Colon (tissue), 2 donors: ENCODE data around the gene PRICKLE2.

Source experiments
- FAIRE-seq: peaks from 2 replicates; lab custom pipeline; 2012; peaks lifted over from hg19 to GRCh38; lab: Jason Lieb, UNC
- donor health status: control.
- donor health status: control.

PRICKLE2 gene

DNA sequence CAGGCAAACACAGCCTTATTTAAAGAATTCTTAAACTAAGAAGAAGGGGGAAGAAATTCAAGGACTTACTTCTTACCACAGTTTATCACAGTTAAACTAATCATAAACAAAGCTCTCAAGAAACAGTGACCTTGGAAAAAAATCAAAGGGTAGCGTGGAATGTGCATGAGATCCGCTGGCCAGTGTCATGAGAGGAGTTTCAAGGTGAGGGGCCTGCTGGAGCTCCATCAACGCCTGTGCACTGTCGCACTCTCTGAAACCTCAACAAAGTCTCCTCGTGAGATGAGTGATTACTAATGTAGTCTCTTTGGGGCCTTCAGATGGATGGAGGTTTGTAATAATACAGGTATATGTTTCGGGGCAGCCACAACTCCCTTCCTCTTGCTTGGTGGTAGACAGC is 28.4 kb upstream of the PRICKLE2 start:
- no peak for FAIRE-seq

DNA sequence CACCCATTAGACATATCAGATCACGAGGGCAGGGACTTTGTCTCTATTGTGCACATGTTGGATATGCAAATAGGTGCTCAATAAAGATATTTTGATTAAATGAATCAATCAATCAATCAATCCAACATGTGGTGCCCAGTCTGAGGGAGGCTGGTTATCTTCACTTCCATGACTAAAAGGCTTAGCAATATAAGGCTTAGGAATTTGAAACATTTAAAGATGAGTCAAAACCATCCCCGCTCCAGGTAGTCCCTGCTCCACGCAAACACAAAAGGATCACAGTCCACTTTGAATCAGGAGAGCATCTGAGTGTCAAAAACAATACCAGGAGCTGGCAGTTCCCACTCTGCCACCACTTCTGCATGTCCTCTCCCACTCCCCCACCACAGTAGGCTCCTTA is 25.8 kb upstream of the PRICKLE2 start:
- no peak for FAIRE-seq

DNA sequence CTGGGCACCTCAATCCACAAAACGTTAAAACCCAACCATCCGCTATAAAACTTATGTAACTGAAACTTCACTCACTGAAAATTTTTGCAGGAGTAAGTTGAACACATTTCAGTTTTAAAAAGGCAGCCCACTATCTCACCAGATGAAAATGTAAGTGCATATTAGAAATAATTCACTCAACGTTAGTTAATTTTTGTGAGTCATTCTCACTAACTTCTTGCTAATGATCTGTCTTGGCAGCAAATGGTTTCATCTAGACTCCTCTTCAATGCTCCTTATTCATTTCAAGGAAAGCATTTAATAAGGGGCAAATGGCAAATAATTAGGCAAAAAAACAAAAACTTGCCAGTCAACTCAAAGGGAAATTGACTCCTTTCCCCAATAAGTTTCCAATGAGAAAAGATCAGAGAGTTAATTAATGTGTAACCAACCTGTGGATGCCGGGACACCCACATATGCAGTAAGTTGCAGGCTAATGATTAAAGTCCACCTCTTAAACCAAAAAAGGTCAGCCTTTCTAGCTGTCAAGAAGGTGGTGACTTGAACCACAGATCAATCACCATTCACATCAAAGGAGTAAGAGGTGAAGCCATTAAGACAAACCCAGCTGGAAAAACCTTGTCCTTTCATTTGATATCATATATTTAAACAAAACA is 22.9 kb upstream of the PRICKLE2 start:
- FAIRE-seq = no peak

DNA sequence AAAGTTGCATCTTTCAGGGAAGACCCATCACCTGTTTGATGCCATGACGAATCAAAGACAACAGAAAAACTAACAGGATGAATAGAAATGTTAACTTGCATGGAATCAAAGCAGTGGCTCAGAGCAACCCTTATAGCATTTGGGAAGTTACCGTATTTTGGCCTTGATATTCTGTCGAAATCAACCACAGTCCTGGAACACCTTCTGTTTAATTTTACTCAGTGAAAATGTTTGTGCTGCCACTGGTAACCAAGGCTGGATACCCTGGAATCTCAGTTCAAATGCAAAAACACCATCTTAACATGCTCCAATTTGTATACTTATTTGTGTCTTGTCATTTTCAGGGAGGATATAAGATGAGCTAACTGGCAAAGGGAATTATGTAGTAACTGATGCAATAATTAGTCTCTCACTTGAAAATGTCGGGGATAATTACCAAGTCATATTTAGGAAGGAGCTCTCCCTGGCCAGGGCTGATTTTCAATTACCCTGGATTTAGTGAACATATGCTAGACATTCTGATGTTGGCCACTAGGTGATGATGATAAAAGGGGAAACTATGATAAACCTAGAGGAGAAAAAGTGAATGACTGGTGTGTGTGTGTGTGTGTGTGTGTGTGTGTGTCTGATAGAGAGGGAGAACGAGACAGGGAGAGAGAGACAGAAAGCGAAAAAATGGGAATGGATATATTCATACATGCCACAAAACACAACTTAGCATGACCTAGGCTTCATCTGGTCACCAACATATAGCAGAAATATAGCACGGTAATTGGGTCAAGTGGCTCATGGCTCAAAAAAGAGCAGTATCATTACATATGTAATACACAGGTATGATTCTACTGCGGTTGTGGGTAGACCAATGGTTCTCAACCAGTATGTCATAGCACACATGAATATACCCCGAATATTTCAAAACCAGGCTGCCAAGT is 19.0 kb upstream of the PRICKLE2 start:
- FAIRE-seq = no peak

DNA sequence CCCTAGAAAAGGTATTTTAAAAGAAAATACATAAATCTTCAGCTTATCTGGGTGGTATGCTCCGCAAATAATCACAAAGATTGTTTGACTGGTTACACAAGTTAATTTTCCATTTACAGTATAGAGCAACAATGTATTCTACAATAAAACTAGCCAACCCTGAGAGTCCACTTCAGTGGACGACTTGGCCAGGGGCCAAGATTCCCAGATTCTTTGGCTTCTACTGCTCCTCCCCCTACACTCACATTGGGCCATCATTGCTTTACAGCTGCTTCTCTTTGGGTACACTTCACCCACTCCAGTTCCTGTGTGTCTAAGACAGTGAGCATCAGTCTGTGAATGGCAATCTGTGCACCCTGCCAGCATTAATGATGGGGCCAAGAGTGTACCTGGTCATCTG is 17.2 kb upstream of the PRICKLE2 start:
- FAIRE-seq = no peak

DNA sequence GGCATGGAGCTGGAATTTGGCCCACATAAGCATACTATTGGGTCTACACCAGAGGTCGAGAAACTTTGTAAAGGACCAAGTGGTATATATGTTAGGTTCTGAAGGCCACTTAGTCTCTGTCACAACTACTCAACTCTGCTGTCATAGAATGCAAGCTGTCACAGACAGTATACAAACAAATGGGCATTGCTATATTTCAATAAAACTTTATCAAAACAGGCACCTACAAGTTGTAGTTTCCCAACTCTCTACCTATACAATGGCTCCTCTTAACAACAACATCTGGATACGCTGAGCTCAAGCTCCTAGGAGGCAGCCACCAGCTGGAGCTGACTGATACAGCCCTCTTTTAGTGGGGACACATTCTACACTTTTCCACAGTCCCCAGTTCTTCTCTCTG is 15.7 kb upstream of the PRICKLE2 start:
- no peak for FAIRE-seq

DNA sequence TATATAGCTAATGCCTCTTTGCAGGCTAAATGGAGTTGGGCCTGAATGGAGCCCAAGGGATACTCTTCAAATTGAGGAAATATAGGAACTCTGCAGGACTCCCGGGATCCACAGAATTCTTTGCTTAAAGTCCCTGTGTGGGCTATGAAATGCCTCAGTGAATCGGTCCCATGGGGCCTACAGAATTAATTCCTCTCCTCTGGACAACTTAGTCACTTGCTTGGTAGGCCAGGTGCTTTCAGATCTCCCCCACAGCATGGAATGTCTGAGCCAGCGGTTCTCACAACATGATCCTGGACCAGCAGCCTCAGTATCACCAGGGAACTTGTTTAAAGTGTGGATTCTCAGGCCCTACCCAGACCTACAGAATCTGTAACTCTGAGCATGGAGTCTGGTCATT is 15.1 kb upstream of the PRICKLE2 start:
- no peak for FAIRE-seq

DNA sequence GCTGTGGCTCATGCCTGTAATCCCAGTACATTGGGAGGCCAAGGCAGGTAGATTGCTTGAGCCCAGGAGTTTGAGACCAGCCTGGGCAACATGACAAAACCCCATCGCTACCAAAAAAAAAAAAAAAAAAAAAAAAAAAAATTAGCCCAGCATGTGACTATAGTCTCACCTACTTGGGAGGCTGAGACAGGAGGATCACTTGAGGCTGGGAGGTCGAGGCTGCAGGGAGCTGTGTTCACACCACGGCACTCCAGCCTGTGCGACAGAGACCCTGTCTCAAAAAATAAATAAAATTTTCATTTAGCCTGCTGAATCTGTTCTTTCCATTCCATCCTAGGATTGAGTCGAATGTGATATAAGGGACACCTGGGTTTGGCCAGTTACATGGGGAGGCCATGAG is 14.6 kb upstream of the PRICKLE2 start:
- no peak for FAIRE-seq

DNA sequence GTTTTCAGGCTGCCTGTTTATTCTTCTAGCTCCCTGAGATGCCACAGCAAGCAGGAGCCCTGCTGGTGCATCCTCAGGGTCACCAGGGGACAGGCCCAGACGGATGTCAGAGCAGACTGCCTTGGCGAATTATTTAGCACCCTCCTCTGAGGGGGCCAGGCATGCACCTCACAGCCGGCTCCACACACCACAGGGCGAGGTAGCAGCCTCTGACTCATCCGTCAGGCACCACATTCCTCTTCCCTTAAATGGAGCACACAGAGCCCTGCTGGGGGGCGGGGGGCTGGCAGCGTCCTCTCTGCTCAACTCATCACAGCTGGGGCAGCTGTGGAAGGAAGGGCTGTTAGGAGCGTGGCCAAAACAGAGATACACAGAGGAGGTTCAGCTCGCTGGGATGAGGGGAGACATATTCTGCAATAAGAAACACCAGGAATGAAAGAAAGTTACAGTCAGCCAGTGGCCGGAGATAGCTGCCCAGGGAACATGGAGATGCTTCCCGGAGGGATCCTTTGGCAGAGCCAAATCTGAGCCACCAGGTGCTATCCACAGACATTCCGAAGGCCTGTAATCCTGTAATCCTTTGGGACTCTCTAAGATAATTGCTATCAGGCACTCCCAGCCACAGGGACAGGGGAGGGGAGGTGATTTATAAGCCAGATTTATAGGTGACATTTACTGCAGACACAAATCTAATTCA is 13.9 kb upstream of the PRICKLE2 start:
- FAIRE-seq = no peak

DNA sequence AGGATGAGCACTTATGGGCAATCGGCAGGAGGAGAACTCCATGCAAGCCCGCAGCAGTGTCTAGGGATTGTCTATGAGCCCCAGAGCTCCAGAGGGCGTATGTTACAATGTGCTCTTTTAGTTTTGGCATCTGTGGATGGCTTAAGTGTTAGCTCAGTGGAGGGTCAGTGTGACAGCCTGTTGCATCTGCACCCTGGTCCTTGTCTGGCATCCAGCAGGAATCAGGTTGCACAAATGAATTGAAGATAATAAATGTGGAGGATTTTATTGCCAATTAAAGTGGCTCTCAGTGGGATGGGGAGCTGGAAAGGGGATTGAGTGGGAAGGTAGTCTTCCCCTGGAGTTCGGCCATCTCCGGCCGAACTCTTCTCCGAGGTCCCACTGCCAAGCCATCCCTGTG is 11.8 kb upstream of the PRICKLE2 start:
- FAIRE-seq = no peak

DNA sequence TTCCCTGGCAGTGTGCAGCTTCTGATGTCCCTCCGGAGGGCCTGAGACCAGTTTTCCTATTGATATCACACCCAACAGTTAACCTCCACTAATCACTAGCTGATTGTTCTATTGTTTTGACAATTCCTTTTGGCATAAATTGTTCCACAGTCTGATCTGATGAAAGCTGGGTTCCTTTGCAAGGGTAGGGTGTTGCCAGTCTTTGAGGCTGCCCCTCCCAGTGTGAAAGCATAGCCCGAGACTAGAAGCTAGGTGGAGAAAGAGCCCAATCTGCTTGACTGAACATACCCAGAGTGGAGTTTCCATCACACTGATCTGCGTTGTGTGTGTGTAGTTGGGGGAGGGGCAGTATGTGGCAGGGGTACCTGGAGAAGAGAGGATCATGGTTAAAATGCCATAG is 10.3 kb upstream of the PRICKLE2 start:
- FAIRE-seq = no peak

DNA sequence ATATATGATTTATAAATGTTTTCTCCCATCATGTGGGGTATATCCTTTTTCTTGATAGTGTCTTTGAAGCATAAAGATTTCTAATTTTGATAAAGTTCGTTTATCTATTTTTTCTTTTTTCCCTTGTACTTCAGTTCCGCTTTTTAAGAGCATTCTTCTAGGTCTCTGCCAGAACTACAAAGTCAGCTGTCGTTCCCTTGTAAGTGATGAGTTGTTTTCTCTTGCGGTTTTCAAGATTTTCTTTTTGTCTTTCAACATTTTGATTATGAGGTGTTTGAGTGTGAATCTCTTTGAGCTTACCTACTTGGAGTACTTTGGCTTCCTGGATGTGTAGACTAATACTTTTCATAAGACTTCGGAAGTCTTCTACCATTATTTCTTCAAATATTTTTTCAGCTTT is 9.3 kb upstream of the PRICKLE2 start:
- FAIRE-seq = no peak

DNA sequence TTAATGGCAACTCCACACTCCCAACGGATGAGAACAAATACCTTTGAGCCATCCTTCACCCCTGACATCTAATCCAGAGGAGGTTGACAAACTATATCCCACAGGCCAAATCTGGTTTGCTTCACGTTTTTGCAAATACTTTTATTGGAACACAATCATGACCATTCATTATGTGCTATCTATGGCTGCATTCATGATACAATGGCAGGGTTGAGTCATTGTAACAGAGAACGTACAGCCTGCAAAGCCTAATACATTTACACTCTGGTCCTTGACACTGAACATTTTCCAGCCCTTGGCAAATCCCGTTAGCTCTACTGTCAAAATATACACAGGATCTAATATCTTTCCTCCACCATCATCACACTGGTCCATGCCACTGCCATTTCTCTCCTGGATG is 7.6 kb upstream of the PRICKLE2 start:
- FAIRE-seq = no peak

DNA sequence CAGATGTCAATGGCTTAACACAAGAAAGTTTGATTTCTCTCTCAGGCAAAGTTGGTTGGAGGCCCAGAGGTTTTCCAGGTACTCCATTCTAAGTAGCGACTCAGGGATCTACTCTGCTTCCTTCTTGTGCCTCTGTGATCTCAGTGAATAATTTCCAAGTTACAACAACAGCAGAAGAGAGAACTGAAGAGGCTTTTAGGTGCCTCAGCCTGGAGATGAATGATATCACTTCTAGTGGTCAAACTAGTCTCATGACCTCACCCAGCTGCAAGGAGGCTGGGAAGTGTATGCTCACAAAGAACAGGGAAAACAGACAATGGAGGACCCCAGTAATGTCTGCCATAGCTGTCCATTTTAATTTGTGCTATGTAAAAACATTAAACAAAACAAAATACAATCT is 4.6 kb upstream of the PRICKLE2 start:
- no peak for FAIRE-seq

DNA sequence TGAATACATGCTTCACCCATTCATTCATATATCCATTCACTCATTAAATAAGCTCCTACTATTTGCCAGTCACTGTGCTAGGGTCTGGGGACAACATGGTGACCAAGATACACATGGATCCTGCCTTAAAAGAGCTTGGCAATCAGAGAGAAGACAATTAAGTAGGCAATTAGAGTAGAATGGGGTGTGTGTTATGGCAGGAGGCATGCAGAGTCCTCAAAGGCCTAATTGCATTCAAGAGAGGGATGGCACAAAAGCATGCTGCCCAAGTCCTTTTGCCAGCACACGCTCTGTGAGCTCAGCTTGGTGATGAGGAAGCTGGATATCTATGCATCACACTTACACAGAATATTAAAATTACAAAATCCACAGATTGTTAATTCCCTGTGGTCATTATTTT is 2.8 kb upstream of the PRICKLE2 start:
- FAIRE-seq = no peak

DNA sequence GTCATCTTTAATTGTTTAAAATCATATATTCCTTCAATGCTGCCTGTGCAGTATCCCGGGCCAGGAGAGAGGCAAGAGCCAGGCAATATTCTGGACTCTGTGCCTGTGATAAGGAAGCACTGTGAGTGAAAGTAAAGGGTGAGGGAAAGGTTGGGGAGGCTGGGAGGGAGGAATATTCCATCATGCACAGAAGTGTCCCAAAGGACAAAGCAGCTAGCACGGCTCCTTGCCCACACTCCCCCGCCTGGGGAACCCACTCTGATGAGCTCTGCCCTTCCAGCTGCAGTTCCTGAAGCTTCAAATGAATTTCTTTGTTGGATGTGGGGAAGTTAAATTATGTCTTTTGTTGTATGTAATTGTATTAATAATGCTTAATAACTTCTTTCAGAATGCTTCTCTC is 1.5 kb upstream of the PRICKLE2 start:
- no peak for FAIRE-seq

DNA sequence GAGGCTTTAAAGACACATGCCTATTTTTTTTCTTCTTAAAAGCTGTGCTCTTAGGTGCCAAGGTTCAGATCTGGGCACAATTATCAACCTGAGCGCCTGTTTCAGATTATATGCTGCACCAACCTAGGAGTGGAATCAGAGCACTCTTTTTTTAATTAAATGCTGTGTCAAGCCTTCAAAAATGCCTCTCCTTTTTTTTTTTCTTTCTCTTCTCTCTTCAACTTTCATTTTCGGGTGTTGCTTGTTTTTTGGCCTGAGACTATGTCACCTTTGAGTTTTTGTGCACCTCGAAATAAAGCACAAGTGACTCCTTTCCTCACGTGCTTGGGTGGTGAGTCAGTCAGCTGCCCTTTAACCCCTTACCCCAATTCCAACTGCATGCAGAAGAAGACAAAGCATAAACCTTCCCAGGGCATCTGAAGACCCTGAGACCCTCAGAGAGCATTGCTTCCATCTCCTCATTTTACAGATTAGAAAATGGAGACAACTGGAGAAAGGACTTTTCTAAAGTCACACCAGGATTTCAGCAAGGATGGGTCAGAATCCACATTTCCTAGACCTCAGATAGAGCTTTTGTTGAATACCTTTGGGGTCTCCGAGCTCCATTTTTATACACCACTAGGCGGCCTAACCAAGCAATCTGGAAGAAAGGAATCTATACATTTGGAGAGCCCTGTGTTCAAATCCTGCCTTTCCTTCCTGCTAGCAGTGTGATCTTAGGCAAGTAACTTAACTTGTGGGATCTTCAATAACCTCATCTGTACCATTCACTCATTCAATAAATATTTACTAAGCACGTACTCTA is 631 bp upstream of the PRICKLE2 start:
- no peak for FAIRE-seq

DNA sequence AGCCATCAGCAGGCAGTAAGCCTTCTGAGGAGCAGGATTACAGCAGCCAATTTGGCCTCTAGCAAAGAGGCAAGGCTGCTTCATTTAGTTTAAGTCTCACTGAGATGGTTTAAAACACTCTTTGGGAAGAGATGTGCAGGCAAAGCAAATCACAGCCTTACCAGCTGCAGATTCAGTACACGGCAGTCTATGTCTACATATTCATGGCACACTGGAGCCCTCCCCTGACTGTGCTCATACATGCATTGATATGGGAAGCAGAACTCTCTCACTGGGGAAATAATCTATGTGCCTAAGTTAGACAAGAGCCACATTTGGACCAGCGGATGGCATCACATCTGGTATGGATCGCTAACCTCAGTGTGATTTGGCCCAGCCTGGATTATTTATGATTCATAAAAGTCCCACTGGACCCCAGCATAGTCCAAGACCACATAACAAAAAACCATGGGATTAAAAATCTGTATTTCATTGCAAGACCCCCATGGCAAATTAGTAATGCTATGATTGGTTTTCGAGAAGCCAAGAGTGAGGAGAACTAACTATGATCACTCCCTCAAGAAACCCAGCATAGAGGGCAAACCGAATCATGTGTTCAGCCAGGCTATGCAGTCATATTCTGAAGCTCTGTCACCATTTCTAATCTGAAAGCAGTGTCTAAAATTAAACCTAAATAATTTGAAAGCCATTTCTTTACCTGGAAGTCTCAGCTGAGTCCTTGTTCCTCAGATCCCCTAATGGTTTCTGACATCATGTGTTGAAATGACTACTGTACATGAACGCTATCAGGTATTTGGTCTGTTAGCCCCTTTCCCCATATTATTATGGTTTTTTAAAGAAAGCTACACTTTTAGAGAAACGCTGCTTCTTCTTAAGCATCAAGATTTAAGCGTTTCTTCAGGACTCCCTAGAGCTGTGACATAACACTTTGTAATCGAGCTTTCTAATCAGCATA is 1.2 kb downstream of the PRICKLE2 start:
- no peak for FAIRE-seq

DNA sequence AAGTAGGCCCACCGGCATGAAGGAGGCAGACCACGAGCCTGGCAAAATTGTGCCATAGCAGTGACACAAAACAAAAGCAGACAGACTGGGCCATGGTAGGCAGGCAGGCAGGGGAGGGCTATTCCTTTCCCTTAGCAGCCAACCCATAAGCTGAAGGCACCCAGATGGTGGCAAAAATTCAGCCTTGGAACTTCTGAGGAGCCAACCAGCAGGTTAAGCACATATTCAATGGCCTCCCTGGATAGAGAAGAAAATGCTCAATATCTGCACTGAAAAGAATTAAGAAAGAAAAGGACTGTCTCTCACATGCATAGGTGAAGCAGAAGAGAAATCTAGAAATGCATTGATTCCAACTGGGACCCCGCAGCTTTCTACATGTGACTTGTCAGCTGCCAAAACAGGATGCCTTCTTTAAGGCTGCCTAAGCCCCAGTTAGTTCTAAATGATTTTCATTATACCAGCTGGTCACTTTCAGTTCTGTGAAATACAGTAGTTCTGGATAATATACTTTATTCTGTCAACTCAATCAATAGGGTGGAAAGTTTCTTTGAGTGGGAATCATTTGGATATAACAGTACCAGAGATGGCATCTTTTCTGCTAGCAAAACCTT is 2.7 kb downstream of the PRICKLE2 start:
- no peak for FAIRE-seq

DNA sequence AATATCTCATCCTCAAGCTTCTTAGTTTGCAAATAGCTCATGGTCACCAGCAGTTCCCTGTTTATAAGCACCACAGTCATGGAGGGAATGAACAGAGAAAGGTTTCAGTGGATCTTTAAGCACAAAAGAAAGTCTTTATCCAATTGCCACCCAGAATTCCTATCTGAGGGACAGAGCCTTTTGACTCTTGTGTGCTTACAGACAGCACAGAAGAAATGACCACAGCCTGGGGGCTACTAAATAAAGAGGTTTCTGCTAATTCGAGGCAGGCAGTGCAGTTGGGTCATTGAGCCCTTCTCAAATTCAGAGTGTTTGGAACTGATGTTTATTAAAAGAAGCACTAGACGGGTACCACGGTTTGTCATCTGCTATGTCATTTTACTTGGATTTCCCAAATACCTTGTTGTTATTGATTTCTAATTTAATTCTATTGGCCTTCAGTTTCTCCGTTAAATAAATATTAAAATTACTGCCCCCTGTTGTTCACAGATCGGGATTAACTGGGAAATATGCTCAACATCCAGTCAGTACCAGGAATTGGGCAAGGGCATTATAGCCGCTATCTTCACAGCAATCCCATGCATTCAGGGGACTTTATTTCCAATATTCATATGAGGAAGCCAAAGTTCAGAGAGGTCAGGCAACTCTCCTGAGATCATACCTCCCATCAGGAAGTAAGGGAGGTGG is 3.6 kb downstream of the PRICKLE2 start:
- no peak for FAIRE-seq
